HG03439 (cell line): Measurements from ENCODE around the gene KCNB1.

Experiments used
- ATAC-seq: cut with Tn5 transposase; IDR thresholded peaks from one replicate; pipeline ENCODE4 v1.9.1; 2021; ENCODE audit warnings: mild to moderate bottlenecking, moderate library complexity; ENCODE audit not compliant: unreplicated experiment

The KCNB1 gene

GRCh38 chr20:49360242-49360968 lies 122.1 kb downstream of the KCNB1 start:
- no peak for ATAC-seq

GRCh38 chr20:49356676-49357075 lies 125.8 kb downstream of the KCNB1 start:
- ATAC-seq = no peak

DNA sequence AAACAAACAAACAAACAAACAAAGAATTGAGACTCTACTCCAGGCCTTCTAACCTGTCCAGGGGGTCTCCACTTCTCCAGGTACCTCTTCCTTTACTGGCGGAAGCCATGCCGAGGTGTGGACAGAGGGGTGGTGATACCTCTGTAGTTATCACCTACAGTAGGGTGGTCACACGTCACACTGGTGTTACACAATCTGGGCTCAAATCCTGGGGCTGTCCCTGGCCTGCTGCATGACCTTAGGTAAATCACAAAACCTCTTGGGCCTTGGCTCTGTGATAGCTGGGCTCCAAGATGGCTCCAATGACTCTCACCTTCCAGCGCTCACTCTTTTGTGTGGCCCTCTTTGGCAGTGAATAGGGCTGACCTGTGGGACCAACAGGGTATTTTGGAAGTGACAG lies 127.8 kb downstream of the KCNB1 start:
- ATAC-seq = no peak

DNA sequence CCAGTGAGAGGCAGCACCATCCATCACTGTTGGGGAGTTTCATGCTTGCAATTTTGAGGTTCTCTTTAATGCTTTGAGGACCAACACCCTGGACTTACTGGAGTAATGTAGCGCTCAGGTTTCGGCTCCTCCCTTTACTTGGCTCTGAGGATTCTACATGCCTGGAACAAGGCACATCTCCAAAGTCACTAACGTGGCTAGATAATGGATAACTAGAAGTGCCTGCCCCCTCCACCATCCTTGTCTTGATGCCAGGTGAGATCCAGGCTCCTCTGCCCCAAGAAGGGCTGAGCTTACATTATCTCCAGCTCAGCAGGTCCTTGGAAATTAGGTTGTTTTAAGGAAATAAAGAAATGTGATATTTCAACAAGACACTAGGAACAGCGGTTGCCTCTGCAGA lies 129.1 kb downstream of the KCNB1 start:
- no peak for ATAC-seq

DNA sequence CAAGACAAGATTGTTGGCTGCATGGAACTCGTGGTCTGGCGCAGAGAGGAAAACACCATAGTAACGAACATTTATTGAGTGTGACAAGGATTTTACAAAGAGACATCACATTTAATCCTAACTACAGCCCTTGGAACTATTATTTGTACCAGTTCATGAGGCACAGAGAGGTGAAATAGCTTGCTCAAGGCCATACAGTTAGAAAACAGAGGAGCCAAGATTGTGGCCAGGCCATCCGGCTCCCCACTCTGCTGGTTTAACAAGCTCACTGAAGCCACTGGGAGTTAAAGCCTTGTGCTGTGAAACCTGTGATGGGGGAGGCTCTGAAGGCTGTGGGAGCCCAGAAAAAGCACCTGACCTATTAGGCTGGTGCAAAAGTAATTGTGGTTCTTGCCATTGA lies 129.7 kb downstream of the KCNB1 start:
- ATAC-seq = no peak

DNA sequence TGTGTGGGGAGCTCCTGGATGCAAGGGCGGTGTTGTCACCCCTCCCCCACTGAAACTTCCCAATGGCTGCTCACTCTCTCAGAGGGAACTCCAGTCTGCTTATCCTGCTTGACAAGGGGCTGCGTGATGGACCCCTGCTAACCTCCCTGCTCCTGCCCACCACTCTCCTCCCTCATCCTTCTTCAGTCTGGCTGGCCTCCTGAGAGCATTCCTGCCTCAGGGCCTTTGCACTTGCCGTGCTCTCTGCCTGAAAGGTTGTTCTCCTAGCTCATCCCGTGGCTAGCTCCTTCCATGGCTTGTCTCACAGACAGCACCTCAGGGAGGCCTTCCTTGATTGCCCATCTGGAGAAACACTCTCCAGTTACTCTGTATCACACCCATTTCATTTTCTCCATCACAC lies 130.7 kb downstream of the KCNB1 start:
- no peak for ATAC-seq

DNA sequence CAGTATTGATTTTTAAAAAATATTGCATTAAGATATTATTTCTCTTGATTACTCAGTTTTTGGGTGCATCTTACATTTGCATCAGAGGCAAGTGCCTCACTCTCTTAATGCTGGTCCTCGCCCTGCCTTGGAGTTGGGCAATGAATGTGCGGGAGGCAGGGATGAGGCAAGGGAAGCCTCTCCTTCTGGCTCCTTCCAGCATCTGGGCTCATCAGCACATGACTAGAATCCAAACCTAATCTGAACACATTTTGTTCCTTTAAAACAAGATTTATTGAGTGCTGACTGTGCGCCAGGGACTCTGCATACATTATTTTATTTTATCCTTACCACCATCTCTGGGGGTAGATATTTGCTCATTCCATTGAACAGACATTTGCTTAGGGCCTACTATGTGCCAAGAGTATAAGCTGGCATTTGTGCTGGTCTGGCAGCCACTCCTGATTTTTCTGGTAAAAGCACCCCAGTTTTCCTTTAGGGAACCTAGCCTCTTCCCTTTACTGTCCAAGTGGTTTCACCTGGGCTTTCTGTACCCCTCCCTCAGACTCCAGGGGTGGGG lies 132.7 kb downstream of the KCNB1 start:
- ATAC-seq = no peak

DNA sequence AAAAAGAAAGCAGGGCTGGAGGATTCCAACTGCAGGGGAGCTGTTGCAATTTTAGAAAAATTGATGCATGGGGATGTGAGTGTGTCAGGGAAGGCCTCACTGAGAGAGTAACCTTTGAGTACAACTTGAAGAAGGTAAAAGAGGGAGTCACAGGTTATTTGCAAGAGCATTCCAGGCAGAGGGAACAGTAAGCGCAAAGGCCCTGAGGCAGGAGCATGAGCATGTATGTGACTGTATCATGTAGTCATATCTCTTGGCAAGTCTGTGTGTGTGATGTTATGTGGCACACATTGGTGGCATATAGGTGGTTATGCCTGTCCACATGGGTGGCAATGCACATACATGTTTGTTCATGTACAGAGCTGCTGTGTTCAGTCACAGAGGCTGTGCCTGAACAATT lies 133.4 kb downstream of the KCNB1 start:
- no peak for ATAC-seq

DNA sequence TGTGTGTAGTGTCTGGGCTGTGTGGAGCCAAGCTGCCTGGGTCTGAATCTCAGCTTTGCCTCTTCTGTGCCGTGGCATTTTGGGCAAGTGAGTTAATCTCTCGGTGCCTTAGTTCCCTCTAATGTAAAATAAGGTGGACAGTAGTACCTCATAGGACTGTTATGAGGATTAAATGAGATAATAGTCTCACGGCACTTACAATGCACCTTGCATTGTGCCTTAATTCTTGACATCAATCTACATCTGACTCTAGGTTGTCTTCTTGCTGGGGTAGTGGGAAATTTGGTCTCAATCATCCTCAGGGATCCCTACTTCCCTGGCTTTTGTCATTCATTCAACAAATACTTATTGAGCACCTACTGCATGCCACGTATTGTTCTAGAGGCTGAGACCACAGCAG lies 133.9 kb downstream of the KCNB1 start:
- ATAC-seq = no peak

DNA sequence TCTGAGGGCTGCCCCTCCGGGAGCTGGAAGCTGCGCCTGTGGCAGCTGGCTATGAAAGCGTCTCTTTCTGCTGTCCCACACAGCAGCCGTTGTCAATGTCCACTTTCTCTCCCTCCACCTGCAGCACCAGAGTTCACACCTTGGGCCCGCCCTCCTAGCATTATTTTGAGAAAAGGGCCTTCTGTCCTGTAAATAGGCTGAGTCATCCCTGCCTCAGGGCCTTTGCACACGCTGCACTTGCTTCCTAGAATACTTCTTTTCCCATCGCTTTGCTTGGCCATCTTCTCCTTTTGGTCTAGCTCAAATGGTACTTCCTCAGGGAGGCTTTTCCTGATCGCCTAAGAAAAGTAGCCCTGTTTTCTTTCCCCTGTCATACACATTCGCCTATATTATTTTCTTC lies 135.3 kb downstream of the KCNB1 start:
- no peak for ATAC-seq

GRCh38 chr20:49346682-49347081 lies 135.8 kb downstream of the KCNB1 start:
- ATAC-seq = no peak

DNA sequence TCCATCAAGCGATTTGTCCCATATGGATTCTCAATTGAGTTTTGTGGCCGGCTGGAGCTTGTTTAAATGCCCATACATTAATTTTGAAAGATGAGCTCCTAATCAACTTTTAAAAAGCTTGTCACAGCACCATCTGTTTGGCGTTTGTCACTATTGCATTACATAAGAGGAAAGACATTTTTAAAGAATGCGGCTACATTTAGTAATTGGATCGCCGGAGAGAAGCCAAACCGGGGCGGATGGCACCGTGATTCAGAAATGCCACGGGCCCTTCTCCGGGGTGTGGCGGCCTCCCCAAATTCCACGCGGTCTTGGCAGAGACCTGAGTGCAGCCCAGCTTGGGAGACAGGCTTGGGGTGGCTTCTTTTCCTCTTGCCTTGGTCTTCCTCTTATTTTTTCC lies 136.9 kb downstream of the KCNB1 start:
- no peak for ATAC-seq

DNA sequence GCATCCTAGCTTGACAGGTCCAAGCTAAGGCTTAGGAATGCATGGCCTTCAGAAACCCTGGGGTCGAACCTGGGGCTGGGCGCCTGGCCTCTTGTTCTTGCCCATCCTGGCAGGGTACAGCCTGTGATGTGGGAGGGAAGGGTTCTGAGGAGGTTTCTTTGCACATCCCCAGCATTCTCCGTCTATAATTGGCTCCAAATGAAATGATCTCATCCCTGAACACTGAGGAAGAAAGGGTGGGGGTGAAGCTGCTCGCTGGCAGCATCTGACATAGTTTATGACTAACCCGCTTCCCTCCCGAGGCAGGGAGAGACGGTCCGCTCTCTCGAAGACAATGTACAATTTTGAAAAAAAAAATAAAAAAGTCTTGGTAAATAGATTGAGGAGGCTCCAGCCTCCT lies 137.5 kb downstream of the KCNB1 start:
- ATAC-seq = no peak

- no peak for ATAC-seq
Measured at GRCh38 chr20:49344140-49344539, 138.3 kb downstream of the KCNB1 start.

DNA sequence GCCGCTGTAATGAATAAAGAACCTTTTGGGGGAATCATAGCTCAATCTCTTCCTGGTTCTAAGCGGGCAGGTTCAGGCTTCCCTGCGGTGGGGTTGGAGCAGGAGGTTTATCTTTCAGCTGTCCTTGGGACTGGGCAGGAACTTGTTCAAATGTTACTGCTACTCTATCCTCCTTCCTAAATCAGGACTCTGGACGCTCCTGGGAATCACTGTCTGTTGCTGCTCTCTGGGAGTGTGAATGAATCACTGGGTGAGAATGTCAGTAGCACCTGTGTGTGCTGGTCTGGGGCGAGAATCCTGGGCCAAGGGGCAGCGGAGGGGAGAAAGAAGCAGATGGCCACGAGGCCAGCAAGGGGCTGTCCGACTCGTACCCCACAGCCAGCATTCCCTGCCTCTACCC lies 139.2 kb downstream of the KCNB1 start:
- ATAC-seq = no peak

GRCh38 chr20:49340161-49340966 lies 142.1 kb downstream of the KCNB1 start:
- no peak for ATAC-seq

DNA sequence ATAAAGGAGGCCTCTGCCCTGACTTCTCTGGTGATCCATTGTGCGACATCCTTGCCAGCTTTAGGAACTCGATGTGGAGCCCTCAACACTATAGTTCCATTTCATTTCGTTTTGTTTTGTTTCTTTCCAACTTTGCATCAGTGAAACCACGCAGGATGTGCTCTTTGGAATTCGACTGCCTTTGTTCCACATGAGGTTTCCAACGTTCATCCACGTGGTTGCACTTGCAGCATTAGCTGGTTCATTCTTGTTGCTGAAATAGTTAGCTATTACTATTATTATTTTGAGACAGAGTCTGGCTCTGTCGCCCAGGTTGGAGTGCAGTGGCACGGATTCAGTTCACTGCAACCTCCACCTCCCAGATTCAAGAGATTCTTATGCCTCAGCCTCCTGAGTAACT lies 143.3 kb downstream of the KCNB1 start:
- ATAC-seq = no peak

DNA sequence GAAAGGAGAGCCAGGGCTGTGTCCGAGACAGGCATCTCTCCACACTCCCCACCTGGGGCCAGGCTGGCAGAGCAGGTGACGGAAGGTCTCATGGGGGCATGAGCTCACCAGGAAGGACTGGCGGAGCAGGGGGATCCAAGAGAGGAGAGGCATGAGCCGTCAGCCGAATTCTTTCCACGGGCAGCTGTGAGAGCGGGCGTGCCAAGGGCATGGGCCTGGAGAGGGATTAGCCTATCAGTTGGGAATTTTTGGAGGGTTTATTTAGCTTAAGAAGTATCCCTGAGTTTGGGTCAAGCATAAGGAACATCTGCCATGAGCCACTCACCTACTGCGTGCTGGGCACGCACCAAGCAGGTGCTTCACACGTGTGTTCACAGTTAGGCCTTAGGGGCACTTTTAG lies 144.4 kb downstream of the KCNB1 start:
- ATAC-seq = no peak

DNA sequence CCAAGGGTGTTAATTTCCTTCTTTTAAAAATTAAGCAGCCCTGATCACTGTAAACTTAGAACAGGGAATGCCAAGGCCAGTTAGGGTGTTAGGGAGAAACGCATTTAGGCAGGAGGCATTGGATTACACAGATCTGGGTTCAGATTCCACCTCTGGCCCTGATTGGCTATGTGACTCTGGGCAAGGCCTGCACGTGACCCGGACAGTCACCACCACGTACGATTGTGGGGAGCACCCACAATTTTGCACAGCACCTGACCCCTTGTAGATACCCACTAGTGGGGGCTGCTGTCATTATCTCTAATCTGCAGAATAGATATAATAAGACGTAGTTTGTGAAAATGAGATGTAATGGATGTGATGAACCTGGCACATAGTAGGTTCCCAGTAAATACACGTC lies 145.1 kb downstream of the KCNB1 start:
- ATAC-seq = no peak

- no peak for ATAC-seq
Measured at GRCh38 chr20:49336786-49337185, 145.7 kb downstream of the KCNB1 start.

DNA sequence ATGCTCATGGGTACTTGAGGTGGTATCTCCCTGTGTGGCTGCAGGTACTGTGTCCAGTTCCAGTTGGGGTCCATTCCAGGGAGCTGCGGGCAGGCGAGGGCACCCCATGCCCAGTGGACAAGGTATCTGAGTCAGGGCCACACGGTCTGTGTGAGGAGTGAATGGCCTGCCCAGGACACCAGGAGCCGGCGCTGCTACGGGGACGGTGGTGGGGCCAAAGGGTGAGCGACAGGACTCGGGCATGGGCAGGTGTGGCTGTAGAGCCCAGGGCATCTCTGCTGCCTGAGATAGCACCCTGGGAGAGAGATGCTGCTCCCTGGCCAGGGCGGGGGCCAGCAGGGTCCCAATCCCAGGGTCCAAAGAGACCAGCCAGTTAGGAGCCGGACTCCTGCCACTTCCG lies 147.0 kb downstream of the KCNB1 start:
- ATAC-seq = no peak
